ENCODE results near the gene NCOA5. TPM values are rescaled to one million over a fixed set of nuclear protein-coding genes. Genes with fewer than 3 reads are reported as not detected.
A peak's percentile ranks its signal among the peaks of the same experiment; 100 is the strongest.

NCOA5 gene
- total RNA-seq (2014; rRNA removed; shearing (Covaris generic)) = 49.5 and 50.5 TPM in 2 replicates

GRCh38 chr20:46089417-46090388 lies at the start of gene NCOA5:
TSS of gene NCOA5 (minus strand) at chr20:46089962. CDS start at chr20:46079424, 10,538 bp downstream.
- H3K27me3 ChIP-seq = no peaks in the 10 kb centered on the region
- H3K4me3 ChIP-seq = peak within 1 kb of the TSS; percentile 96
- DNase-seq = peak; percentile 99
- peaks cover 3% of the 10 kb centered on the region; the same call in 1 of the 2 replicates for H3K36me3 ChIP-seq
- no peaks in the 10 kb centered on the region for H3K9me3 ChIP-seq (replicated peaks)
- peaks cover 5% of the 10 kb centered on the region for H3K4me1 ChIP-seq
- H3K27ac ChIP-seq = peak within 1 kb of the TSS; percentile 93

- H3K4me1 ChIP-seq = peaks cover 5% of the 10 kb centered on the region; the same call in 1 of the 2 replicates
- no peak overlapping the region for H3K27ac ChIP-seq
- no peaks in the 10 kb centered on the region for H3K36me3 ChIP-seq
- H3K27me3 ChIP-seq = peaks cover 43% of the 10 kb centered on the region
- no peak for DNase-seq
- no peak overlapping the region for H3K4me3 ChIP-seq
- no peaks in the 10 kb centered on the region for H3K9me3 ChIP-seq (replicated peaks)
Measured at GRCh38 chr20:46139266-46139889, 49.6 kb upstream of the NCOA5 start.

DNA sequence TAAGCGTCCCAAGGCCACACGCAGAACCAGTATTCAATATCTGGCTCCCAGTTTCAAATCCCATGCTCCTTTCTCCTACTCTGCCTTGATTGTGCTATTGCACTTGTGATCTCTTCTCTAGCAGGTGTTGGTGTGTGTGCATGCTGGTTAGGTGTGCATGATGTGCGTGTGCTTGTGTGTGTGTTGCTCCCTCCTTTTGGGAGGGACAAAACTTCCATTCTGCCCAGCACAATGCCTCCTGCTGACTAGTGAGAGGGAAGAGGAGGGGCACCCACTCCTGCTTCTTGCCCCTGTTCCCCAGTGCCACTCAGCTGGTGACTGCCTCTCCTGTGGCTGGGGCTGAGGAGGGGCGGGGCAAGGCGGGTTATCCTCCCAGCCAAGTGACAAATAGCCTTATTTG lies 48.1 kb upstream of the NCOA5 start:
- Histone ChIP-seq H3K27ac (no peak overlapping the region), H3K27me3 (peaks cover 44% of the 10 kb centered on the region), H3K4me3 (no peak overlapping the region), H3K36me3 (no peaks in the 10 kb centered on the region), H3K4me1 (peaks cover 5% of the 10 kb centered on the region; the same call in 1 of the 2 replicates), H3K9me3 (replicated peaks) (no peaks in the 10 kb centered on the region)
- DNase-seq = no peak

DNA sequence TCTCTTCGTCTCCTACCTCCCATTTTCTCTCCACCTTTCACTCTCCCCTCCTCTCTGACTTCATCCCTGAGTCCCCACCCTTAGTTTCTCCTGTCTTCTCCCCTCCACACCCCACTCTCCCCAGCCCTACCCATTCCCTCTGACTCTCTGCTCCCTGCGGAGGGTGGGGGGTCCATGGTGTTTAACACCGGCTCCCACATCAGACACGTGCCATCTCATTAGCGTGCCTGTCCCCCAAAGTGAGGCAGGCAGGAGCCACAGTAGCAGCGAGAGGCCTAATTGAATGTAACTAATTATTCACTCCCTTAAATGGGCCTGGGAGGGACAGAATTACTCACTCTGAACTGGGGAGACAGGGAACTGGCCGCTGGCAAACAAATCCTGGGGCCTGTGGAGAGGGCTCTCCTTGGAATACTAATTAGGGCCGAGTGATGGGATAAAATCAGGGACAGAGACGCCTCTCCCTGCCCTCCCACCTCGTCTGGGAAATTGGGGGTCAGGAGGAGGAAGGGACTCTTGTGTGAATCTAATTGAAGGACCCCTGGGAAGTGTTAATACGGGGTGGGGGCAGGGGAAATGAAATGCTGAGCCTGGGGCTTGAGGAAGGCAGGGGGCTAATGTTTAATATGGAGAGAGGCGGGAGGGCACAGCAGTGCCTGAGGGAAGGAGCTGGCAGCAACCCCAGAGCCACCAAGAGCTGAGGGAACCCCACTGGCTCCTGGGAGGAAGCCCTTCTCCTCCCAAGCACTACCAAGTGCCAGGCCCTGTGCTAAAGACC lies 46.3 kb upstream of the NCOA5 start:
- no peaks in the 10 kb centered on the region for H3K36me3 ChIP-seq
- H3K9me3 ChIP-seq (replicated peaks) = no peaks in the 10 kb centered on the region
- H3K4me1 ChIP-seq = peaks cover 5% of the 10 kb centered on the region; the same call in 1 of the 2 replicates
- no peak overlapping the region for H3K4me3 ChIP-seq
- no peak for DNase-seq
- H3K27ac ChIP-seq = no peak overlapping the region
- peaks cover 35% of the 10 kb centered on the region for H3K27me3 ChIP-seq

GRCh38 chr20:46134716-46135115 lies 45.0 kb upstream of the NCOA5 start:
- Histone ChIP-seq H3K36me3 (no peaks in the 10 kb centered on the region), H3K27ac (no peak overlapping the region), H3K9me3 (replicated peaks) (no peaks in the 10 kb centered on the region), H3K4me3 (no peak overlapping the region), H3K27me3 (peaks cover 38% of the 10 kb centered on the region), H3K4me1 (peaks cover under 1% of the 10 kb centered on the region; the same call in 1 of the 2 replicates)
- no peak for DNase-seq

GRCh38 chr20:46133886-46134654 lies 44.3 kb upstream of the NCOA5 start:
- Histone ChIP-seq H3K4me3 (no peak overlapping the region), H3K4me1 (no peaks in the 10 kb centered on the region), H3K36me3 (no peaks in the 10 kb centered on the region), H3K27me3 (peaks cover 42% of the 10 kb centered on the region), H3K9me3 (replicated peaks) (no peaks in the 10 kb centered on the region), H3K27ac (no peak overlapping the region)
- no peak for DNase-seq

DNA sequence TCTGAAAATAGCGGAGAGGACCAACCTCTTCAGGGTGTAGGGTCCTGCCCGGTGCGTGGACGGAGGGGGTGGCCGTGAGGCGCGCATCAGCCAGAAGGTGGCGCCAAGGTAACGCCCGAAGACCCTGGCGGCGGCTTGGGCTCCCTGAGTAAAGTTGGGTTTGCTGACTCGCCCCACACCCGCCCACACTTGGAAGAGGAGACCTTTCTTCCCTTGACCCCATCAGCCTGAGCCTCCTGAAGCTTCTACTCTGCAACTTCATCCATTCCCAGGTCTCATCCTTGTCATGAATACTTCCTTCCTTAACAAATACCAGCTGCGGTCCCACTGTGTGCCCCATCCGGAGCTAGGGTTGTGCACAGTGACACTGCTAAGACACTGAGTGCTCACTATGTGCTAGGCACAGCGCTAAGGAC lies 43.0 kb upstream of the NCOA5 start:
- H3K9me3 ChIP-seq (replicated peaks) = no peaks in the 10 kb centered on the region
- H3K27ac ChIP-seq = no peak overlapping the region
- H3K27me3 ChIP-seq = peaks cover 41% of the 10 kb centered on the region
- H3K4me3 ChIP-seq = no peak overlapping the region
- H3K4me1 ChIP-seq = no peaks in the 10 kb centered on the region
- peak; percentile 73 to 86 for DNase-seq
- no peaks in the 10 kb centered on the region for H3K36me3 ChIP-seq

DNA sequence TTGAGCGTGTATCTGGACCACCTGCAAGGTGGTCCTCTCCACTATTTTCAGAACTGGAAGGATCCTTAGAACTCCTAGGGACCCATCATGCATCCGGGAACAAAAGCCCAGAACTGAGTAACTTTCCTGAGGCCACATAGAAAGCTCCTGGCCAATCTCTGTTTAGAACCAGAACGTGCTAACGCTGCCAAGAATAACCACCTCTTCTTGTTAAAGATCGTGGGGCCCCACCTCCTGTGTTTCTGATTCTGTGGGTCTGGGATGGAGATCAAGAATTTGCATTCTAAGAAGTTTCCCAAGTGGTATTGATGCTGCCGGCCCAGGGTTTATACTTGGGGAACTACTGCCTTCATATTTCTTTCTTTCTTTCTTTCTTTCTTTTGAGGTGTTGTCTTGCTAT lies 41.6 kb upstream of the NCOA5 start:
- no peak overlapping the region for H3K27ac ChIP-seq
- peaks cover 37% of the 10 kb centered on the region for H3K27me3 ChIP-seq
- no peak overlapping the region for H3K4me3 ChIP-seq
- H3K9me3 ChIP-seq (replicated peaks) = no peaks in the 10 kb centered on the region
- no peaks in the 10 kb centered on the region for H3K4me1 ChIP-seq
- H3K36me3 ChIP-seq = no peaks in the 10 kb centered on the region
- no peak for DNase-seq

DNA sequence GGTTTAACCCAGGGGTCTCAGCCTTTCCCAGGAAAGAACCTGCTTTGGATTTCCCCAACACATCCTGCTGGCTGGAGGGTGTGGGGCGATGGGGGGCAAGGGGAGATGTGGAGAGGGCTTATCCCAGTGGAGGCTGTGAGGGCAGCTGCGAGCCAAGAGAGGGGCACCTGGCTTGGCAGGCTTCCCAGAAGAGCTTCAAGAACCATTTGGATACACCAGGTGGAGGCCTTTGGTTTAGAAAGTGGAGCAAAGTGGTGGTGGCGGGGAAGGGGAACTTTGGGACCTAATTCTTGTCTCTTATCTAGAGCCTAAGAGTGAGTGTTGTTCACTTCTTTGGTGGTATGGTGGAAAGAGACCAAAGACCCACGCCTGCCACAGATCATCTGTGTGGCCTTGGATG lies 40.8 kb upstream of the NCOA5 start:
- Histone ChIP-seq H3K27me3 (peaks cover 32% of the 10 kb centered on the region), H3K4me3 (no peak overlapping the region), H3K4me1 (no peaks in the 10 kb centered on the region), H3K27ac (no peak overlapping the region), H3K36me3 (no peaks in the 10 kb centered on the region), H3K9me3 (replicated peaks) (no peaks in the 10 kb centered on the region)
- DNase-seq = no peak

DNA sequence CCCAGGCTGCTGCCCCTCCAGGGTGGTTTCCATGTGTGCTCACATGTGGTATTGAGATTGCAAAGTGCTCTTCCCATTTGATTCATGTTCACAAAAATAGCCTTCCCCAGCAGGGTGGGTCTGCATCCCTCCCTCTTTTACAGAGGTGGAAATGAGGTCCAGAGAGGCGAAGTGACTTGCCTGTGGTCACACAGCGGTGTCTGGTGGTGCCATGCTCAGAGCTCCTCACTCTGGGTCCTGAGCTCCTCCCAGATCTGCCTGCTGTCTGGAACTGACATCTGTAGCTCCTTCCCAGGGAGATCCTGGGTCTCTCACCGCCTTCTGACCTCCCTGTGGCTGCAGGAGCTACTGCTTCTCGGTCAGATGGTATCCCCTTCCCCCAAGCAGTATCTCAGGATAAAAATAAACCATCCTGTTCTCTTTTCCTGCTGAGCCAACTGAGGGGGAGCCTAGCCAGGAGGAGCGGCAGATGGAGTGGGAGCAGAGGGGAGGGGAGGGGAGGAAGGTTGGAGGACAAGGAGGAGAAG lies 40.3 kb upstream of the NCOA5 start:
- DNase-seq = no peak
- H3K36me3 ChIP-seq = no peaks in the 10 kb centered on the region
- H3K27me3 ChIP-seq = peaks cover 29% of the 10 kb centered on the region
- H3K9me3 ChIP-seq (replicated peaks) = no peaks in the 10 kb centered on the region
- no peak overlapping the region for H3K4me3 ChIP-seq
- no peak overlapping the region for H3K27ac ChIP-seq
- H3K4me1 ChIP-seq = no peaks in the 10 kb centered on the region

- Histone ChIP-seq H3K4me1 (no peaks in the 10 kb centered on the region), H3K27ac (no peak overlapping the region), H3K36me3 (no peaks in the 10 kb centered on the region), H3K27me3 (peaks cover 19% of the 10 kb centered on the region; the same call in 1 of the 2 replicates), H3K4me3 (no peak overlapping the region), H3K9me3 (replicated peaks) (no peaks in the 10 kb centered on the region)
- DNase-seq = peak; percentile 63 to 74
Measured at GRCh38 chr20:46128310-46129151, 38.8 kb upstream of the NCOA5 start.

GRCh38 chr20:46127396-46128010 lies 37.7 kb upstream of the NCOA5 start:
- no peaks in the 10 kb centered on the region for H3K36me3 ChIP-seq
- no peaks in the 10 kb centered on the region for H3K9me3 ChIP-seq (replicated peaks)
- DNase-seq = no peak
- no peak overlapping the region for H3K27ac ChIP-seq
- no peak overlapping the region for H3K4me3 ChIP-seq
- H3K4me1 ChIP-seq = no peaks in the 10 kb centered on the region
- H3K27me3 ChIP-seq = peaks cover 24% of the 10 kb centered on the region; the same call in 1 of the 2 replicates

All from SJCRH30 (cell line).